GM12872 (cell line): ENCODE data around the gene RGS11.

Experiments used
- TF ChIP-seq, protein P1 (sequence below): IDR thresholded peaks from 3 replicates; pipeline ENCODE4 v1.5.1; 2011; ENCODE audit warnings: low read depth, mild to moderate bottlenecking, low read length, moderate library complexity; ENCODE audit not compliant: insufficient read depth

RGS11 gene

DNA sequence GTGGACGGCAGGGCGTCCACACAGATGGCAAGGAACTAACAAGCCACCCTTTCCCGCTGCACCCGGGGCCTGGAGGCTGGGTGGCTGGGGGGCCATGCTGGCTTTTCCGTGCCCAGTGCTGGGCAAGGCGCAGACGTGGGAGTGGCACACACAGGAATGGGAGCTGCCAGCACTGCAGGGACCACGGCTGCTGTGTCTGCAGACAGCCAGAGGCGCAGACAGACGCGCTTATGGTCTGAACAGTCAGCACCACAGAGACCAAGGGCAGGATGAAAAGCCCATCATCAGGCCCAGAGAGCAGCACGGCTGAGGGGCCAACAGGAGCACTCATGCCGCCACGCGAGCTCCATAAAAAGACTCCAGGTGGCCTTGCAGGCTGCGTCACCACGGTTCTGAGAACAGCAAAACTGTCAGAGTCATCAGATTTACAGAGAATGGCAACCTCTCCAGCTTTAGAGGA lies 31.2 kb upstream of the RGS11 start:
- TF ChIP-seq, protein P1, sequence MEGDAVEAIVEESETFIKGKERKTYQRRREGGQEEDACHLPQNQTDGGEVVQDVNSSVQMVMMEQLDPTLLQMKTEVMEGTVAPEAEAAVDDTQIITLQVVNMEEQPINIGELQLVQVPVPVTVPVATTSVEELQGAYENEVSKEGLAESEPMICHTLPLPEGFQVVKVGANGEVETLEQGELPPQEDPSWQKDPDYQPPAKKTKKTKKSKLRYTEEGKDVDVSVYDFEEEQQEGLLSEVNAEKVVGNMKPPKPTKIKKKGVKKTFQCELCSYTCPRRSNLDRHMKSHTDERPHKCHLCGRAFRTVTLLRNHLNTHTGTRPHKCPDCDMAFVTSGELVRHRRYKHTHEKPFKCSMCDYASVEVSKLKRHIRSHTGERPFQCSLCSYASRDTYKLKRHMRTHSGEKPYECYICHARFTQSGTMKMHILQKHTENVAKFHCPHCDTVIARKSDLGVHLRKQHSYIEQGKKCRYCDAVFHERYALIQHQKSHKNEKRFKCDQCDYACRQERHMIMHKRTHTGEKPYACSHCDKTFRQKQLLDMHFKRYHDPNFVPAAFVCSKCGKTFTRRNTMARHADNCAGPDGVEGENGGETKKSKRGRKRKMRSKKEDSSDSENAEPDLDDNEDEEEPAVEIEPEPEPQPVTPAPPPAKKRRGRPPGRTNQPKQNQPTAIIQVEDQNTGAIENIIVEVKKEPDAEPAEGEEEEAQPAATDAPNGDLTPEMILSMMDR = no peak

DNA sequence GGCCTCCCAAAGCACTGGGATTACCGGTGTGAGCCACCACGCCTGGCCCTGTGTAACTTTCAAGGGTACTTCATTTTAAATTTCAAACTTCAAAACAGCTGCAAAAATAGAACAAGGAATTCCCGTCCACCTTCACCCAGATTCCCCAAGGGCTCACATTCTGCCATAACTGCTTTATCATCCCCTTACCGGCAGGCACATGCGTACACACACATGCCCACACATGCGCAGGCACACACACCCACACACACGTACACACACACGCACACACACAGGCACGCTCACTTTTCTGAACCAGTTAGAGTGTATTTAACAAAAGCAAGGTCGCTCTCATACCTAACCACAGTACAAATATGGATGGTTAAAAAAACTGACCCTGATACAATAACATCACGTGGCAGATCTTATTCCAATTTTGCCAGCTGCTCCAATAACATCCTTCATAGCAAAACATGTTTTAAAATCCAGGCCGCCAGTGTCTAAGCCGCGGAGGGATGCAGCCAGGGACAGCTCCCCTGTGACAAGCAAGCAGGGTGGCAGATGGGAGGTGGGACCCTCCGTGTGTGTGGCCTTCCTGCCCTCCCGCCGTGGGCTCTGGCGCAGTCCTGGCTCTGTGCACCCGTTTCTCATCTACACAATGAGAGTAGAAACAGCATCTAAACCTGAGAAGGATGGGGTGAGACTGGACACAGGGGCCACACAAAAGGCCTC lies 30.3 kb upstream of the RGS11 start:
- TF ChIP-seq, protein P1 = no peak

DNA sequence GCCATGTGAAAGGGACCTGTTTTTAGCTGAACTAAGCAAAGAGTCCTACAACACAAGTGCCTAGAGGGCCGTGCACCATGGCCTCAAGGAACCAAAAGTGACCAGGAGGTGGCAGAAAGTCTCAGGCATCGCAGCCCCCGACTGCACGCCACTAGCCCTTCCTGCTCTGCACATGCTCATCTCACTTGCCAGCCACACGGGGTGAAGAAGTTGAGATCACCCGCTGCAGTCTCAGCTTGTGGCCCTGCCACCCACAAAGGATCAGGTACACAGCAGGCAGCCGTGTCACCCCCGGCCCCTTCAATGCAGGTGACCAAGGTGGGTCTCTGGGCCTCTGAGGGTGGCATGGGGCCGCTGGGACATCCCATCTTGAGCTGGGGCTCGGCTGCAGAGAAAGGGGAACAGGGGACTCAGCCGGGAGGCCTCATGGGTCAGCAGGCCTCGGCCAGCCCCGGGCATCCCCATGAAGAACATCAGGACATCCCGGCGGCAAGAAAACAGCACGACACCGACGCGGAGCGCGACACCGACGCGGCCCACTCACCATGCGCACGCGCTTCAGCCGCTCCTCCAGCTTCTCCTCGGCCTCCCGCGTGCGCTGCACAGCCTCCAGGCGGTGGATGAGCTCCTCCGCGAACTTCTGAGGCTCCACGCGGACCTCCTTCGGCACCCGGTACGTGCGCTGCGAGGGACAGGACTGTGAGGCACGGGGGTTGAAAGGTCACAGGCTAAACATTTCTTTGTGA lies 28.2 kb upstream of the RGS11 start:
- TF ChIP-seq, protein P1 = no peak

DNA sequence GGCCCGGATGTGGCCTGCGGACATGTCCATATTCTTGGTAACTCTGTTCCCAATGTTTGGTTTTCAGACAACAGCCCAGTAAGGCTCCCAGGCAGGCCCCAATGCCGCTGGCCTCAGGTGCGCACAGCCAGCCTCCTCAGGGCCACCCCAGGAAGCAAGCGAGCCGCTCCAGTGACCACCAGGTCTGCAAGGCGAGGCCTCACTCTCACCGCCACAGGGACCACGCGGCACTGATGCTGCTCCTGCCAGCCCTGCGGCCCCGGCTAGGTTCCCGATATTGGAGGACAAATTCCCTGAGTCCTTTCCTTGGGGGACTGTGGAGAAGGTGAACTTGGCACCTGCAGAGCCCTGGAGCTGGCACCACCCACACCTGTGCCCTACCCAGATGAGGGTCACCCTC lies 26.2 kb upstream of the RGS11 start:
- TF ChIP-seq, protein P1 = no peak

DNA sequence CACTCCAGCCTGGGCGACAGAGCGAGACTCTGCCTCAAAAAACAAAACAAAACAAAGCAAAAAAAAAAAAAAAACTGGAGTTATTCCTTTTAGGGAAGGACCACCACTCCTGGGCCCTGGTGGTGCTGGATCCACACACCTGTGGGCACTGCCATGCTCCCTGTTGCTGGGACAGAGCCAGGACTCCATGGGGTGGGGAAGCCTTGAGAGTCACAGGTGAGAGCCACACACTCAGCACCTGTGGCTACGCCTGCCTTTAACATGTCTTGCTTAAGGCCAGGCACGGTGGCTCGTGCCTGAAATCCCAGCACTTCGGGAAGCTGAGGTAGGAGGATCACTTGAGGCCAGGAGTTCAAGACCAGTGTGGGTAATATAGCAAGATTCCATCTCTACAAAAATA lies 25.5 kb upstream of the RGS11 start:
- TF ChIP-seq, protein P1 = no peak

DNA sequence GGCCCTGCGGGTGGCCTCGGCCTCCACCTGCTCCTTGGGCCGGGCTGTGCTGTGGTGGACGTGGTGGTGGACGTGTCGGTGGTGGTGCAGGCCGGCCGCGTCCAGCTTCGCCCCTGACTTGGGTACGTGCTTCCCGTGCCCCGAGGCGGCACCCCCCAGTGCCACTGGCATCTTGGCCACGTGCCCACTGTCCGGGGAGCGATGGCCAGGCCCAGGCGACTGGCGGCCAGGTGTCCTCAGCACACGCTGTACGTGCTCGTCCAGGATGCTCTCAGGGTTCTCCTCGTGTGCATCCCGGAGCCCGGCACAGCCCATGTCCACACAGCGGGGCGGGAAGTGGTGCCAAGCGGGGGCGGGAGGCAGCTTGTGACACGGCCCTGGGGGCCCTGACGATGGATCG lies 22.1 kb upstream of the RGS11 start:
- TF ChIP-seq, protein P1 = no peak

DNA sequence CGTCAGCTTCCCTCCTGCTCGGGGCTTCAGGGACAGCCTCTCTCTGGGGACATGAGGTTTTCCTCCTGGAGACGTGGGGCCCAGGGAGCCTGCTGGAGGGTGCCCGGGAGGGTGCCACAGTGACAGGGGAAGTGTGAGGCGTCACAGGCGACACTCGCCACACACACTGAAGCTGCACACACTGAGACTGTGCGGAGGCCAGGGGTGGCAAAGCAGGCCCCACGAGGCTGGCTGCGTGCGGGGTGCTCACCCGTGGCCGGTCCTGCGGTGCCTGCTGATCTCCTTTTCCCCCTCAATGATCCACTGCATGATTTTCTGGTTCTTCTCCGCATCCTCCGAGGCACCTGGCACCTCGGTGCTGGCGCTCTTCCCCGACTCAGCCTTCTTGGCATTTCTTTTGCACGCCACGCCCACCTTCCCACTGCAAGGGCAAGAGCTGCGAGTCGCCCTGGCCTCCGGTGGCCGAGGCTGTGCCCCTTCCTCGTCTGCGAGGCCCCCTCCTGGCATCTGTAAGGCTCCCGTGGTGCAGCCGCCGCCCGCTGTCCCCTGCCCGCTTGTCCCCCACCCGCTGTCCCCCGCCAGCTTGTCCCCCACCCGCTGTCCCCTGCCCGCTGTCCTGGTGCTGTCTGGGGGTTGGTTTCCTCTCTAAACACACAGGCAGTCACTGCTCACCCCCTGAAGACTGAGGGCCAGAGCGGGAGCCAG lies 21.2 kb upstream of the RGS11 start:
- TF ChIP-seq, protein P1 = no peak
